Measurements from ENCODE around the gene EYS.

DNA sequence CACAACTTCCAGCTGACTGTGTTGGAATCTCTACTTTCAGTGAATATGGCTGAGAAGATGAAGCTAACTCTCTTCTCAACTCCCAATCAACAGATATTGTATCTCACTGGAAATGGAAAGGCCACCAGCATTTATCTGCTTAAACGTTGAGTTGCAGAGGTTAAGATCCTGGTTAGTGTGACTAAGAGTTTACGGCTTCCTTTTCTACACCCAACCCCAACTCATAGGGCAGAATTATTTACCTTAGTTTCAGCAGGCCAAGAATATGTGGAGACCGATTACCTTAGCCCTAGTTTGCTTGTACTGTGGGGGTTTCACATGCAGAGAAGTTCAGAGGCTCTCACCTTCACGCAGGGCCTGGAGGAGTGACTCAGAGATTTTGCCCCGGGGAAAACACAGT is 1026.6 kb downstream of the EYS start:
- TF ChIP-seq EZH2 (IDR thresholded peaks at IDR 0.05) = no peak
- no peak for TF ChIP-seq POLR2AphosphoS5 (IDR thresholded peaks at IDR 0.05; ENCODE audit: borderline replicate concordance, low read depth, low read length)

Data from SK-N-MC (cell line).